OCI-LY3 (cell line): ENCODE results near the gene CTU2.

Experiments
- H2AFZ ChIP-seq: fragments of 200-600, 300-600 bp; shearing (Covaris generic); 2 replicates; pipeline ENCODE4 v1.6.0; 2014; ENCODE audit warnings: antibody characterized with exemption, low read depth, low read length
- H3K27ac ChIP-seq: fragments of 200-600, 300-600 bp; sonication (generic); 2 replicates; pipeline ENCODE4 v1.5.1; 2014; ENCODE audit warnings: mild to moderate bottlenecking, low read length, moderate library complexity, mixed read lengths
- H3K27me3 ChIP-seq: fragments of 200-600, 300-600 bp; sonication (generic); 2 replicates; pipeline ENCODE4 v1.6.1; 2014; ENCODE audit warnings: low read depth, low read length, mixed read lengths
- H3K36me3 ChIP-seq: fragments of 200-600, 300-600 bp; sonication (generic); replicated peaks from 2 replicates; pipeline ENCODE3; 2014; ENCODE audit warnings: low read depth, low read length, mixed read lengths
- H3K4me1 ChIP-seq: fragments of 300-600, 200-600 bp; sonication (generic); 2 replicates; pipeline ENCODE4 v1.6.1; 2014; ENCODE audit warnings: low read length, mixed read lengths
- H3K4me2 ChIP-seq: fragments of 200-600, 300-600 bp; sonication (generic); 2 replicates; pipeline ENCODE4 v1.6.1; 2014; ENCODE audit warnings: low read length, mixed read lengths
- H3K4me3 ChIP-seq: fragments of 300-600, 200-600 bp; sonication (generic); 2 replicates; pipeline ENCODE4 v1.5.1; 2014; ENCODE audit warnings: antibody characterized with exemption, mild to moderate bottlenecking, low read length, moderate library complexity
- H3K79me2 ChIP-seq: fragments of 300-600, 200-600 bp; shearing (Covaris generic); 2 replicates; pipeline ENCODE4 v1.6.1; 2014; ENCODE audit warnings: mild to moderate bottlenecking, low read length, mixed read lengths
- H3K9ac ChIP-seq: fragments of 300-600, 200-600 bp; shearing (Covaris generic); 2 replicates; pipeline ENCODE4 v1.6.0; 2014; ENCODE audit warnings: mild to moderate bottlenecking, low read length, moderate library complexity
- H3K9me3 ChIP-seq: fragments of 200-600, 300-600 bp; shearing (Covaris generic); 2 replicates; pipeline ENCODE4 v1.6.1; 2014; ENCODE audit warnings: low read length, mixed read lengths; ENCODE audit not compliant: insufficient read depth
- H4K20me1 ChIP-seq: fragments of 200-600, 300-600 bp; sonication (generic); 2 replicates; pipeline ENCODE4 v1.6.1; 2016; ENCODE audit warnings: low read length, mixed read lengths; ENCODE audit not compliant: insufficient read depth
- EZH2phosphoT487 ChIP-seq: fragments of 200-600 bp; shearing (Covaris generic); IDR thresholded peaks from 2 replicates; pipeline ENCODE4 v1.6.1; 2018; ENCODE audit warnings: antibody characterized with exemption, mixed run types, low read depth
- TF ChIP-seq, protein P1 (sequence below): fragments of 200-600, 300-600 bp; sonication (generic); IDR thresholded peaks from 2 replicates; pipeline ENCODE4 v1.5.1; 2014; ENCODE audit warnings: antibody characterized with exemption, low read length, low read depth

The CTU2 gene

DNA sequence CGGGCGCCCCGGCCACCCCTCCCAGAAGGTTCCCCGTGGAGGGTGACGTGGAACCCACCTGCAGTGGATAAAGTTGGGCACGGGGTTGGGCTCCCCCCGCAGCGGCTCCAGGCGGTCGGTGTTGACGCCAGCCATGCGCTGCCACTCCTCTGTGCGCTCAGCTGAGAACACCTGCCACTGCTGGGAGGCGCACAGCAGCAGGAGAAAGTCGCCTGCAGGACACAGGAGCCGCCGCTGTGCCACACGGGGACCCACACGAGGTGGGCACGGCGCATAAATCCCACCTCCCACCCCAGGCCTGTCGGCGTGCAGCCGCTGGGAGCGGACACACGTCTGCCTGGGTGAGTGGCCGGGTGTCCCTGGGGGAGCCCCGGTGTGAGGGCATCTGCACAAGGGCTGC lies 20.7 kb downstream of the CTU2 start:
- Histone ChIP-seq H4K20me1 (no peaks in the 10 kb centered on the region), H3K4me3 (no peak overlapping the region), H2AFZ (no peak overlapping the region), H3K4me1 (no peaks in the 10 kb centered on the region), H3K27ac (no peak overlapping the region), H3K79me2 (no peaks in the 10 kb centered on the region), H3K36me3 (peaks cover 8% of the 10 kb centered on the region), H3K9ac (no peak overlapping the region), H3K27me3 (no peaks in the 10 kb centered on the region), H3K9me3 (no peaks in the 10 kb centered on the region), H3K4me2 (no peak overlapping the region)
- TF ChIP-seq, protein P1, sequence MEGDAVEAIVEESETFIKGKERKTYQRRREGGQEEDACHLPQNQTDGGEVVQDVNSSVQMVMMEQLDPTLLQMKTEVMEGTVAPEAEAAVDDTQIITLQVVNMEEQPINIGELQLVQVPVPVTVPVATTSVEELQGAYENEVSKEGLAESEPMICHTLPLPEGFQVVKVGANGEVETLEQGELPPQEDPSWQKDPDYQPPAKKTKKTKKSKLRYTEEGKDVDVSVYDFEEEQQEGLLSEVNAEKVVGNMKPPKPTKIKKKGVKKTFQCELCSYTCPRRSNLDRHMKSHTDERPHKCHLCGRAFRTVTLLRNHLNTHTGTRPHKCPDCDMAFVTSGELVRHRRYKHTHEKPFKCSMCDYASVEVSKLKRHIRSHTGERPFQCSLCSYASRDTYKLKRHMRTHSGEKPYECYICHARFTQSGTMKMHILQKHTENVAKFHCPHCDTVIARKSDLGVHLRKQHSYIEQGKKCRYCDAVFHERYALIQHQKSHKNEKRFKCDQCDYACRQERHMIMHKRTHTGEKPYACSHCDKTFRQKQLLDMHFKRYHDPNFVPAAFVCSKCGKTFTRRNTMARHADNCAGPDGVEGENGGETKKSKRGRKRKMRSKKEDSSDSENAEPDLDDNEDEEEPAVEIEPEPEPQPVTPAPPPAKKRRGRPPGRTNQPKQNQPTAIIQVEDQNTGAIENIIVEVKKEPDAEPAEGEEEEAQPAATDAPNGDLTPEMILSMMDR: no peak
- TF ChIP-seq EZH2phosphoT487: no peak

DNA sequence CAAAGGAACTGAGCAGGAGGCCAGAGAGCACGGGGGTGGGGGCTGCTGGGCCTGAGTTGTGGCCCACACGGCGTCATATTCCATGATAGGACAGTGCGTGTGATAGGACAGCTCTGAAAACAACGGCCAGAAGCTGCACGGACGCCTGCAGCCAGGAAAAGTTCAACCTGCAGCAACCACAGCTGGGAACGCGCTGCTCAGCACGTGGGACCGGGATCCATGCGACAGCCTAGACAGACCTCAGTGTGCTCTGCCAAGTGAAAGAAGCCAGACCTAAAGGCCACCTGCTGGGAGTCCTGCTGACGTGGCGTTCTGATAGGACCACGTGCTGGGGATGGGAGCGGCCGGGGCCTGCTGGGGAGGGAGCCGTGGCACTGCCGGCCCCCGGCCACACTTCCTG lies 21.6 kb downstream of the CTU2 start:
- TF ChIP-seq, protein P1: no peak
- TF ChIP-seq EZH2phosphoT487: no peak
- Histone ChIP-seq H3K4me3 (no peak overlapping the region), H3K9me3 (no peaks in the 10 kb centered on the region), H3K36me3 (peaks cover 8% of the 10 kb centered on the region), H3K4me2 (no peak overlapping the region), H2AFZ (no peak overlapping the region), H3K27me3 (no peaks in the 10 kb centered on the region), H4K20me1 (peaks cover 4% of the 10 kb centered on the region; the same call in 1 of the 2 replicates), H3K79me2 (no peaks in the 10 kb centered on the region), H3K4me1 (no peaks in the 10 kb centered on the region), H3K9ac (no peak overlapping the region), H3K27ac (no peak overlapping the region)

DNA sequence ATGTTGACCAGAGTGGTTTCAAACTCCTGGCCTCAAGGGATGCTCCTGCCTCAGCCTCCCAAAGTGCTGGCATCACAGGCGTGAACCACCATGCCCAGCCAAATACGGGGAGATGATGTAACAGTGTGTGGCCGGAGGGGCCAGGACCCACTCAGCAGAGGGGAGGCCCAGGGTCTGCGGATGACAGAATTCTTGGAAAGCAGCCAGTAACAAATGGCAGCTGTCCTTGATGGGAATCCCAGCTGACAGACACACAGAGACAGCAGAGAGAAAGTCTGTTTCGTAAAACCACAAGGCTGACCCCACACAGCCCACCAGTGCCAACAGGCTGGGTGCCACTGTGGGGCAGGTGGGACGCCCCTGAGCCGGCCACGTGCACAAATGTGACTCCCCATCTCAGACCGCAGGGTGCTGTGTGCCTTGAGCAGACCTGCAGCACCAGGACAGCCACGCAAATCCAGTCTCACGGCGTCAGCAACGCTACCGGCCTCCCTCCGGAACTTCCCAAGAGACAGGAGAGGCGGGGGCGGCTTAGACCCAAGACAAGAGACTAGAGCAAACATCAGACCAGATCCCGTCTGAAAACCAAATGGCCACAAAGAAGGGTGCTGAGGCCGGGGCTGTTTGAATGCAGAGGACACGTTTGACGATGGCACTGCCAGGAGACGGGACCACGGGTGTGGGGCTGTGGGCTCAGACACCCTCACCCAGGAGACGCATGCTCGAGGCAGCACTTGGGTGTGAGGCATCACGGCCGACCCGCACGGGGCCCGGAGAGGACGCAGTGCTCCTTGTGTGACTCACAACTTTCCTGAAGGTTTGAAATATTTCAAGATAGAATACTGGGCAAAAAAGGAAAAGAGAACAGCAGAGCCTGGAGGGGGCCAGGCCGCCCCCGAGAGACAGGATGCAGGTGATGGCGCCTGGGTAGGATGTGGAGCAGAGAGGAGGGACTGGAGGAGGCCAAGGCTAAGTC lies 24.6 kb downstream of the CTU2 start:
- TF ChIP-seq, protein P1: no peak
- TF ChIP-seq EZH2phosphoT487: no peak
- H3K79me2 ChIP-seq: no peaks in the 10 kb centered on the region
- no peaks in the 10 kb centered on the region for H3K9me3 ChIP-seq
- H3K4me1 ChIP-seq: peaks cover 5% of the 10 kb centered on the region
- peaks cover 12% of the 10 kb centered on the region; the same call in 1 of the 2 replicates for H4K20me1 ChIP-seq
- no peaks in the 10 kb centered on the region for H3K27me3 ChIP-seq
- H3K4me2 ChIP-seq: no peak overlapping the region
- H3K4me3 ChIP-seq: no peak overlapping the region
- no peak overlapping the region for H2AFZ ChIP-seq
- H3K27ac ChIP-seq: no peak overlapping the region
- no peak overlapping the region for H3K9ac ChIP-seq
- H3K36me3 ChIP-seq: peaks cover 3% of the 10 kb centered on the region

DNA sequence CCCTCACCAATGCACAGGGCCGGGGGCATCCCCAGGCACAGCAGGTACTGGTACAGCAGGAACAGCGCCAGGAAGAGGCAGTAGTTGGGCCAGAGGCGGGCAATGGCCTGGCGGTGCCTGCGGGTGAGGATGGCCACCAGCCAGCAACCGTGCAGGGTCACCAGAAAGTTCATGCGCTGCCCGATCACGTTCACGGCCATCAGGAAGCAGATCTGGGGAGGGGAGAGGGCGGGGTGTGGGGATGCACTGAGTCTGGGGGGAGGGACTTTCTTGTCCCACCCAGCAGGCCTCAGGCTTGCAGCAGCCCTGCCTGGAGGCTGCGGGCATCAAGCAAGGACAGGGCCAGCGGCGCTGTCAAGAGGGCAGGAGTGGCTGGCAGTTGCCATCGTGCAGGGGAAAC lies 25.4 kb downstream of the CTU2 start:
- peaks cover 5% of the 10 kb centered on the region for H3K4me1 ChIP-seq
- H3K79me2 ChIP-seq: no peaks in the 10 kb centered on the region
- peaks cover 13% of the 10 kb centered on the region; the same call in 1 of the 2 replicates for H4K20me1 ChIP-seq
- no peak overlapping the region for H3K4me3 ChIP-seq
- no peaks in the 10 kb centered on the region for H3K27me3 ChIP-seq
- no peak overlapping the region for H2AFZ ChIP-seq
- no peaks in the 10 kb centered on the region for H3K9me3 ChIP-seq
- H3K9ac ChIP-seq: no peak overlapping the region
- no peak for TF ChIP-seq EZH2phosphoT487
- H3K36me3 ChIP-seq: peaks cover 3% of the 10 kb centered on the region
- H3K27ac ChIP-seq: no peak overlapping the region
- no peak overlapping the region for H3K4me2 ChIP-seq
